ENCODE results near the gene TRIM24. TPM values are rescaled to one million over a fixed set of nuclear protein-coding genes. Genes with fewer than 3 reads are reported as not detected.

Gene TRIM24
- total and polyA plus RNA-seq, 4 donors = 7.5 to 19.7 (median 11.2) TPM

DNA sequence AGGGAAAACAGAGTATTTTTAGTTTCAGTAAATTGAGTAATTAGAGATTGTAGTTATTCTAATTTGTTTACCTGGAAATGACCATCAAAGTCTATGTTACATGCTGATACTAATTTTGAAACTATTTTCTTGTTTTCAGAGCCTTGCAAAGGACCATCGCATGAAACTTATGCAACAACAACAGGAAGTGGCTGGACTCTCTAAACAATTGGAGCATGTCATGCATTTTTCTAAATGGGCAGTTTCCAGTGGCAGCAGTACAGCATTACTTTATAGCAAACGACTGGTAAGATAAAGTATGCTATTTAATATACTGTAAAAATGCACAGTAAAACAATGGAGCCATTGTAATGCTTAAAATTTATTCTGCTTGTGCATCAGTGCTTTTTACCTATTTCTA is 78.5 kb downstream of the TRIM24 start:
- Histone ChIP-seq H3K4me1 (ENCODE audit: control insufficient read depth in 4 of 4, insufficient read depth in 4 of 4, low read length in 3 of 4) (peaks cover 0 to 2% (median 0%) of the 10 kb centered on the region in 4 donors), H3K36me3 (ENCODE audit: control insufficient read depth in 4 of 4, insufficient read depth in 3 of 4, low read depth in 1 of 4, low read length in 3 of 4) (peaks cover 5 to 18% (median 12%) of the 10 kb centered on the region in 4 donors), H3K27me3 (ENCODE audit: control insufficient read depth in 4 of 4, insufficient read depth in 4 of 4, low read length in 3 of 4) (no peaks in the 10 kb centered on the region), H3K9ac (ENCODE audit: low read depth in 1 of 2, low read length in 2 of 2) (no peak overlapping the region), H3K27ac (ENCODE audit: low read depth in 1 of 2, low read length in 2 of 2) (no peak overlapping the region), H3K9me3 (ENCODE audit: control insufficient read depth in 4 of 4, low read length in 3 of 4) (no peaks in the 10 kb centered on the region), H3K4me3 (ENCODE audit: low read depth in 1 of 3, low read length in 3 of 3) (no peak overlapping the region)
- TF ChIP-seq GABPA (IDR thresholded peaks at IDR 0.05 in 1 of 2, conservative IDR thresholded peaks at IDR 0.05 in 1 of 2) (no peak), RAD21 (IDR thresholded peaks at IDR 0.05) (no peak), JUND (IDR thresholded peaks at IDR 0.05) (no peak), FOXA2 (IDR thresholded peaks at IDR 0.05) (no peak), EGR1 (IDR thresholded peaks at IDR 0.05; ENCODE audit: low read depth in 2 of 2) (no peak), HNF4G (IDR thresholded peaks at IDR 0.05) (no peak), SP1 (IDR thresholded peaks at IDR 0.05) (no peak), YY1 (IDR thresholded peaks at IDR 0.05) (no peak), TAF1 (conservative IDR thresholded peaks at IDR 0.05) (no peak), FOXA1 (IDR thresholded peaks at IDR 0.05) (no peak), NR2F2 (IDR thresholded peaks at IDR 0.05) (no peak), RXRA (IDR thresholded peaks at IDR 0.05) (no peak)
- TF ChIP-seq, protein P1, sequence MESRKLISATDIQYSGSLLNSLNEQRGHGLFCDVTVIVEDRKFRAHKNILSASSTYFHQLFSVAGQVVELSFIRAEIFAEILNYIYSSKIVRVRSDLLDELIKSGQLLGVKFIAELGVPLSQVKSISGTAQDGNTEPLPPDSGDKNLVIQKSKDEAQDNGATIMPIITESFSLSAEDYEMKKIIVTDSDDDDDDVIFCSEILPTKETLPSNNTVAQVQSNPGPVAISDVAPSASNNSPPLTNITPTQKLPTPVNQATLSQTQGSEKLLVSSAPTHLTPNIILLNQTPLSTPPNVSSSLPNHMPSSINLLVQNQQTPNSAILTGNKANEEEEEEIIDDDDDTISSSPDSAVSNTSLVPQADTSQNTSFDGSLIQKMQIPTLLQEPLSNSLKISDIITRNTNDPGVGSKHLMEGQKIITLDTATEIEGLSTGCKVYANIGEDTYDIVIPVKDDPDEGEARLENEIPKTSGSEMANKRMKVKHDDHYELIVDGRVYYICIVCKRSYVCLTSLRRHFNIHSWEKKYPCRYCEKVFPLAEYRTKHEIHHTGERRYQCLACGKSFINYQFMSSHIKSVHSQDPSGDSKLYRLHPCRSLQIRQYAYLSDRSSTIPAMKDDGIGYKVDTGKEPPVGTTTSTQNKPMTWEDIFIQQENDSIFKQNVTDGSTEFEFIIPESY (IDR thresholded peaks at IDR 0.05) = no peak
- TF ChIP-seq, protein P2, sequence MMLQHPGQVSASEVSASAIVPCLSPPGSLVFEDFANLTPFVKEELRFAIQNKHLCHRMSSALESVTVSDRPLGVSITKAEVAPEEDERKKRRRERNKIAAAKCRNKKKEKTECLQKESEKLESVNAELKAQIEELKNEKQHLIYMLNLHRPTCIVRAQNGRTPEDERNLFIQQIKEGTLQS (IDR thresholded peaks at IDR 0.05) = no peak
- TF ChIP-seq, protein P3, sequence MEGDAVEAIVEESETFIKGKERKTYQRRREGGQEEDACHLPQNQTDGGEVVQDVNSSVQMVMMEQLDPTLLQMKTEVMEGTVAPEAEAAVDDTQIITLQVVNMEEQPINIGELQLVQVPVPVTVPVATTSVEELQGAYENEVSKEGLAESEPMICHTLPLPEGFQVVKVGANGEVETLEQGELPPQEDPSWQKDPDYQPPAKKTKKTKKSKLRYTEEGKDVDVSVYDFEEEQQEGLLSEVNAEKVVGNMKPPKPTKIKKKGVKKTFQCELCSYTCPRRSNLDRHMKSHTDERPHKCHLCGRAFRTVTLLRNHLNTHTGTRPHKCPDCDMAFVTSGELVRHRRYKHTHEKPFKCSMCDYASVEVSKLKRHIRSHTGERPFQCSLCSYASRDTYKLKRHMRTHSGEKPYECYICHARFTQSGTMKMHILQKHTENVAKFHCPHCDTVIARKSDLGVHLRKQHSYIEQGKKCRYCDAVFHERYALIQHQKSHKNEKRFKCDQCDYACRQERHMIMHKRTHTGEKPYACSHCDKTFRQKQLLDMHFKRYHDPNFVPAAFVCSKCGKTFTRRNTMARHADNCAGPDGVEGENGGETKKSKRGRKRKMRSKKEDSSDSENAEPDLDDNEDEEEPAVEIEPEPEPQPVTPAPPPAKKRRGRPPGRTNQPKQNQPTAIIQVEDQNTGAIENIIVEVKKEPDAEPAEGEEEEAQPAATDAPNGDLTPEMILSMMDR (IDR thresholded peaks at IDR 0.05; ENCODE audit: low read depth, low read length, missing input control) = no peak
- 65% methylated on average over 2 of the region's 2 CpGs for WGBS
- no peak for DNase-seq (ENCODE audit: low spot score)

DNA sequence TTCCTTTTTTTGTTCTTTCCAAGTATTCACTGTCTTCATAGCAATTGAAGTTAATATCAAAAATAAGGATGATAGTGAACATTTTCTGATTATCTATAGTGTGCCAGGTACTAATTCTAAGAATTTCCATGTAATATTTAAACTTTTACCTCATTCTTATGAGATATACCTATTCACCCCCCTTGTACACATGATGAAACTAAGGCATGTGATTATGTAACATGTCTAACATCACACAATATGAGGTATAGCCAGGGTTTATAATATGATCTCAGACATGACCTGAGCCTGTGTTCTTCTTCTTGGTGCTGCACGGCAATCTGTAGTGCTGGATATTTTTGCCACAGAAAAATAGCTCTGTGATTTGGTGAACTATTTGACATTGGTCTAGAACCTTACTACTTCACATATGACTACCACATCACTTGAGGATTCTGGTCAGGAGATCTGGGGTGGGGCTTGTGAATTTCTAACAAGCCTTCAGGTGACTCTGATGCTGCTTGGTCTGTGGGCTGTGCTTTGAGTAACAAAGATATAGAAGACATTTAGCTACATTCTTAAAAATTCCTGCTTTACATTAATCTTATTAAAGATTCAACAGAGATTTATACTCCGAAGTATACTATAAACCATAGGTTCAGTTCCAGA is 79.1 kb downstream of the TRIM24 start:
- H3K27me3 ChIP-seq (ENCODE audit: control insufficient read depth in 4 of 4, insufficient read depth in 4 of 4, low read length in 3 of 4) = no peaks in the 10 kb centered on the region
- WGBS = 96% methylated on average over 2 of the region's 2 CpGs
- H3K4me1 ChIP-seq (ENCODE audit: control insufficient read depth in 4 of 4, insufficient read depth in 4 of 4, low read length in 3 of 4) = peaks cover 0 to 2% (median 0%) of the 10 kb centered on the region in 4 donors
- H3K9me3 ChIP-seq (ENCODE audit: control insufficient read depth in 4 of 4, low read length in 3 of 4) = no peaks in the 10 kb centered on the region
- TF ChIP-seq HNF4A (conservative IDR thresholded peaks at IDR 0.05) (no peak), GABPA (IDR thresholded peaks at IDR 0.05 in 1 of 2, conservative IDR thresholded peaks at IDR 0.05 in 1 of 2) (no peak), FOXA1 (IDR thresholded peaks at IDR 0.05) (no peak), EGR1 (IDR thresholded peaks at IDR 0.05; ENCODE audit: low read depth in 2 of 2) (no peak), RXRA (IDR thresholded peaks at IDR 0.05) (no peak), NR2F2 (IDR thresholded peaks at IDR 0.05) (no peak)
- TF ChIP-seq, protein P2 (IDR thresholded peaks at IDR 0.05) = no peak
- H3K27ac ChIP-seq (ENCODE audit: low read depth in 1 of 2, low read length in 2 of 2) = no peak overlapping the region
- no peak overlapping the region for H3K4me3 ChIP-seq (ENCODE audit: low read depth in 1 of 3, low read length in 3 of 3)
- DNase-seq (ENCODE audit: low spot score) = no peak
- no peak overlapping the region for H3K9ac ChIP-seq (ENCODE audit: low read depth in 1 of 2, low read length in 2 of 2)
- peaks cover 5 to 18% (median 12%) of the 10 kb centered on the region in 4 donors for H3K36me3 ChIP-seq (ENCODE audit: control insufficient read depth in 4 of 4, insufficient read depth in 3 of 4, low read depth in 1 of 4, low read length in 3 of 4)

Measured in liver (tissue), 9 donors.